B cell (primary cell): ENCODE data around the gene NPNT. TPM values are rescaled to one million over a fixed set of nuclear protein-coding genes. Genes with fewer than 3 reads are reported as not detected.

Experiments
- ATAC-seq: fragments of 200-7000 bp; cut with Tn5 transposase; one replicate; pipeline ENCODE4 v1.10.0; 2021; ENCODE audit warnings: low read depth, mild to moderate bottlenecking, moderate number of reproducible peaks, moderate library complexity
- CTCF ChIA-PET: fragments of 350-600 bp; sonication (Branson Sonifier 250); formaldehyde crosslinking; loops from one replicate; lab custom pipeline; 2021; ENCODE audit warnings: antibody characterized with exemption, inconsistent platforms; lab: Charles Lee
- POLR2A ChIA-PET: fragments of 350-600 bp; sonication (Branson Sonifier 250); formaldehyde crosslinking; loops from one replicate; lab custom pipeline; 2021; ENCODE audit warnings: antibody characterized with exemption; lab: Charles Lee
- DNase-seq: peaks from one replicate; pipeline ENCODE4 v3.0.0; 2013
- H2AFZ ChIP-seq: 2 replicates; pipeline ENCODE4 v1.6.1; 2012; ENCODE audit warnings: mild to moderate bottlenecking, low read depth, low read length; ENCODE audit not compliant: insufficient read depth, poor library complexity, severe bottlenecking
- H3K27ac ChIP-seq, 2 donors: 1 replicate in 1 of 2; 2 replicates in 1 of 2; pipeline ENCODE4 v1.5.1; 2012 to 2013; ENCODE audit warnings: low read length in 2 of 2, mild to moderate bottlenecking in 2 of 2, moderate library complexity in 1 of 2
- H3K27me3 ChIP-seq, 4 experiments: fragments of 200-600 bp in 1 of 4; sonication (generic) in 1 of 4; replicated peaks in 1 of 4; 1 replicate in 2 of 4; 2 replicates in 2 of 4; pipeline versions ENCODE4 v1.6.1 to v1.7.0; 2013 to 2016; ENCODE audit warnings: low read length in 3 of 4, mild to moderate bottlenecking in 2 of 4, mixed read lengths in 1 of 4, moderate library complexity in 1 of 4; ENCODE audit not compliant: insufficient read depth in 4 of 4, control insufficient read depth in 3 of 4; ENCODE audit errors: control extremely low read depth in 1 of 4
- H3K36me3 ChIP-seq, 2 experiments: replicated peaks in 1 of 2; 1 replicate in 1 of 2; 2 replicates in 1 of 2; pipeline versions ENCODE4 v1.6.1 to v1.7.1; 2013; ENCODE audit warnings: low read length in 1 of 2; ENCODE audit not compliant: insufficient read depth in 2 of 2, control insufficient read depth in 1 of 2; ENCODE audit errors: control extremely low read depth in 1 of 2, extremely low read depth in 1 of 2
- H3K4me1 ChIP-seq, 2 donors: fragments of 200-600 bp in 1 of 2; sonication (generic) in 1 of 2; 1 replicate in 1 of 2; 2 replicates in 1 of 2; pipeline versions ENCODE4 v1.5.1 to v1.6.1; 2013 to 2017; ENCODE audit warnings: low read length in 2 of 2; ENCODE audit not compliant: control insufficient read depth in 2 of 2, insufficient read depth in 2 of 2
- H3K4me2 ChIP-seq: replicated peaks from 2 replicates; pipeline ENCODE3; 2012; ENCODE audit warnings: mild to moderate bottlenecking, low read depth, low read length; ENCODE audit not compliant: poor library complexity, severe bottlenecking
- H3K4me3 ChIP-seq, 5 experiments: fragments of 200-600 bp in 1 of 5; sonication (generic) in 1 of 5; 1 replicate in 3 of 5; 2 replicates in 2 of 5; pipeline versions ENCODE4 v1.5.1 to v1.7.0; 2011 to 2016; ENCODE audit warnings: low read length in 4 of 5, mild to moderate bottlenecking in 4 of 5, low read depth in 2 of 5, control low read depth in 1 of 5, moderate library complexity in 1 of 5; ENCODE audit not compliant: insufficient read depth in 1 of 5; ENCODE audit errors: control extremely low read depth in 1 of 5, extremely low read depth in 1 of 5
- H3K79me2 ChIP-seq: fragments of 200-600 bp; sonication (generic); one replicate; pipeline ENCODE4 v1.6.0; 2016; ENCODE audit warnings: low read length; ENCODE audit not compliant: control insufficient read depth, insufficient read depth
- H3K9ac ChIP-seq: fragments of 200-600 bp; sonication (generic); 2 replicates; pipeline ENCODE4 v1.6.1; 2017; ENCODE audit warnings: mild to moderate bottlenecking, low read length, moderate library complexity
- H3K9me3 ChIP-seq, 3 donors: one replicate each; pipeline versions ENCODE4 v1.6.1 to v1.7.1; 2013; ENCODE audit warnings: low read length in 2 of 3; ENCODE audit not compliant: control insufficient read depth in 2 of 3, insufficient read depth in 1 of 3; ENCODE audit errors: control extremely low read depth in 1 of 3
- H4K20me1 ChIP-seq: 2 replicates; pipeline ENCODE4 v1.6.0; 2012; ENCODE audit warnings: mild to moderate bottlenecking, low read length; ENCODE audit not compliant: insufficient read depth, control insufficient read depth, poor library complexity, severe bottlenecking
- H3K27ac Mint-ChIP-seq: one replicate; pipeline ENCODE4 v1.8.0; 2021; ENCODE audit warnings: mixed read lengths
- H3K27me3 Mint-ChIP-seq: one replicate; pipeline ENCODE4 v1.8.0; 2021; ENCODE audit warnings: mixed read lengths
- H3K4me1 Mint-ChIP-seq: one replicate; pipeline ENCODE4 v1.8.0; 2021; ENCODE audit warnings: mixed read lengths
- H3K4me3 Mint-ChIP-seq: one replicate; pipeline ENCODE4 v1.8.0; 2021; ENCODE audit warnings: mixed read lengths
- H3K9me3 Mint-ChIP-seq: one replicate; pipeline ENCODE4 v1.8.0; 2022; ENCODE audit warnings: mixed read lengths; ENCODE audit not compliant: insufficient read depth
- CTCF ChIP-seq: fragments of 200-600 bp; IDR thresholded peaks from one replicate; pipeline ENCODE4 v1.8.0; 2022; ENCODE audit warnings: antibody characterized with exemption, mild to moderate bottlenecking
- EZH2 ChIP-seq: IDR thresholded peaks from 2 replicates; pipeline ENCODE4 v1.6.1; 2012; ENCODE audit warnings: borderline replicate concordance, low read depth, mild to moderate bottlenecking, moderate library complexity, low read length; ENCODE audit not compliant: insufficient read depth, poor library complexity, severe bottlenecking
- WGBS: methylation state at CpG from one replicate; pipeline ENCODE4 v1.1.5; 2013; ENCODE audit warnings: missing lambda C conversion rate; ENCODE audit not compliant: insufficient coverage; 5-methylcytosine and 5-hydroxymethylcytosine counted together
- intact Hi-C: fragments of 100-400 bp; cut with micrococcal nuclease; formaldehyde crosslinking; loops from one replicate; pipeline ENCODE4 v1.10.0; 2022
- polyA plus RNA-seq: library from polyadenylated mRNA; depleted of rRNA; stranded (reverse); fragments of >200 nt; gene quantifications from 2 replicates; pipeline ENCODE4 v1.2.3, GENCODE V29; 2012
- total RNA-seq, 2 donors: library from RNA; stranded (reverse); fragments of 120-200 nt in 1 of 2; gene quantifications; 1 replicate in 1 of 2; 2 replicates in 1 of 2; pipeline versions ENCODE4 v1.2.3 to v1.2.4, GENCODE V29; 2013 to 2022

NPNT gene
- total and polyA plus RNA-seq, 2 donors (not counting 1 experiment from before 2014, with no cell fraction given), result not detected

GRCh38 chr4:105909787-105910281 lies 14.6 kb downstream of the NPNT start:
- Histone ChIP-seq H3K4me3 (no peak overlapping the region), H3K79me2 (no peaks in the 10 kb centered on the region), H3K4me1 (no peaks in the 10 kb centered on the region), H3K4me2 (no peak overlapping the region), H3K9ac (no peak overlapping the region), H2AFZ (no peak overlapping the region), H3K36me3 (no peaks in the 10 kb centered on the region), H4K20me1 (no peaks in the 10 kb centered on the region), H3K27me3 (no peaks in the 10 kb centered on the region), H3K27ac (no peak overlapping the region), H3K9me3 (no peaks in the 10 kb centered on the region)
- peaks cover 8% of the 10 kb centered on the region for H3K27me3 Mint-ChIP-seq
- no CpG with 5 or more reads among the region's 2 CpGs for WGBS
- TF ChIP-seq CTCF, result no peak
- no peak for TF ChIP-seq EZH2
- POLR2A ChIA-PET, result no interaction called here
- intact Hi-C loops, result no loop called here
- DNase-seq, result no peak
- no peak for ATAC-seq
- H3K4me1 Mint-ChIP-seq, result no peaks in the 10 kb centered on the region
- no peaks in the 10 kb centered on the region for H3K9me3 Mint-ChIP-seq
- CTCF ChIA-PET, result no interaction called here
- no peak overlapping the region for H3K27ac Mint-ChIP-seq
- no peak overlapping the region for H3K4me3 Mint-ChIP-seq

GRCh38 chr4:105911426-105911825 lies 16.2 kb downstream of the NPNT start:
- H3K36me3 ChIP-seq, result no peaks in the 10 kb centered on the region
- no peaks in the 10 kb centered on the region for H3K79me2 ChIP-seq
- Mint-ChIP-seq H3K4me3 (no peak overlapping the region), H3K9me3 (no peaks in the 10 kb centered on the region), H3K27ac (no peak overlapping the region), H3K4me1 (no peaks in the 10 kb centered on the region), H3K27me3 (peaks cover 4% of the 10 kb centered on the region)
- intact Hi-C loops, result no loop called here
- CTCF ChIA-PET, result no interaction called here
- H3K9me3 ChIP-seq, result no peaks in the 10 kb centered on the region
- POLR2A ChIA-PET, result no interaction called here
- no peaks in the 10 kb centered on the region for H3K4me1 ChIP-seq
- H4K20me1 ChIP-seq, result no peaks in the 10 kb centered on the region
- TF ChIP-seq CTCF, result no peak
- no peak for TF ChIP-seq EZH2
- no peak overlapping the region for H3K9ac ChIP-seq
- no peak overlapping the region for H3K4me3 ChIP-seq
- H3K27ac ChIP-seq, result no peak overlapping the region
- no peak for ATAC-seq
- no peak overlapping the region for H2AFZ ChIP-seq
- no peak for DNase-seq
- H3K4me2 ChIP-seq, result no peak overlapping the region
- H3K27me3 ChIP-seq, result no peaks in the 10 kb centered on the region
